GM13977 (cell line): ENCODE data around the gene DYDC2.

Experiments
- DNase-seq: peaks from one replicate; pipeline ENCODE4 v3.0.0; 2012; ENCODE audit warnings: low spot score
- in situ Hi-C: fragments of 300-500 bp; cut with MboI; formaldehyde crosslinking; loops from one replicate; pipeline ENCODE4 v1.12.0; 2022; ENCODE audit warnings: low sequenced_read_pairs, low pct_unique_long_range_greater_than_20kb, mixed read lengths, inconsistent platforms; ENCODE audit not compliant: unreplicated experiment
- TF ChIP-seq, protein P1 (sequence below): IDR thresholded peaks from 2 replicates; pipeline ENCODE4 v1.5.1; 2012; ENCODE audit warnings: mild to moderate bottlenecking, control low read depth; ENCODE audit not compliant: insufficient read depth; ENCODE audit errors: extremely low read depth, missing control alignments

DYDC2 gene

GRCh38 chr10:80379701-80380100, 23.1 kb downstream of the DYDC2 start:
- TF ChIP-seq, protein P1, sequence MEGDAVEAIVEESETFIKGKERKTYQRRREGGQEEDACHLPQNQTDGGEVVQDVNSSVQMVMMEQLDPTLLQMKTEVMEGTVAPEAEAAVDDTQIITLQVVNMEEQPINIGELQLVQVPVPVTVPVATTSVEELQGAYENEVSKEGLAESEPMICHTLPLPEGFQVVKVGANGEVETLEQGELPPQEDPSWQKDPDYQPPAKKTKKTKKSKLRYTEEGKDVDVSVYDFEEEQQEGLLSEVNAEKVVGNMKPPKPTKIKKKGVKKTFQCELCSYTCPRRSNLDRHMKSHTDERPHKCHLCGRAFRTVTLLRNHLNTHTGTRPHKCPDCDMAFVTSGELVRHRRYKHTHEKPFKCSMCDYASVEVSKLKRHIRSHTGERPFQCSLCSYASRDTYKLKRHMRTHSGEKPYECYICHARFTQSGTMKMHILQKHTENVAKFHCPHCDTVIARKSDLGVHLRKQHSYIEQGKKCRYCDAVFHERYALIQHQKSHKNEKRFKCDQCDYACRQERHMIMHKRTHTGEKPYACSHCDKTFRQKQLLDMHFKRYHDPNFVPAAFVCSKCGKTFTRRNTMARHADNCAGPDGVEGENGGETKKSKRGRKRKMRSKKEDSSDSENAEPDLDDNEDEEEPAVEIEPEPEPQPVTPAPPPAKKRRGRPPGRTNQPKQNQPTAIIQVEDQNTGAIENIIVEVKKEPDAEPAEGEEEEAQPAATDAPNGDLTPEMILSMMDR: no peak
- DNase-seq: no peak
- in situ Hi-C loops: no loop called here

GRCh38 chr10:80380185-80380584, 23.6 kb downstream of the DYDC2 start:
- in situ Hi-C loops: no loop called here
- TF ChIP-seq, protein P1: no peak
- no peak for DNase-seq

DNA sequence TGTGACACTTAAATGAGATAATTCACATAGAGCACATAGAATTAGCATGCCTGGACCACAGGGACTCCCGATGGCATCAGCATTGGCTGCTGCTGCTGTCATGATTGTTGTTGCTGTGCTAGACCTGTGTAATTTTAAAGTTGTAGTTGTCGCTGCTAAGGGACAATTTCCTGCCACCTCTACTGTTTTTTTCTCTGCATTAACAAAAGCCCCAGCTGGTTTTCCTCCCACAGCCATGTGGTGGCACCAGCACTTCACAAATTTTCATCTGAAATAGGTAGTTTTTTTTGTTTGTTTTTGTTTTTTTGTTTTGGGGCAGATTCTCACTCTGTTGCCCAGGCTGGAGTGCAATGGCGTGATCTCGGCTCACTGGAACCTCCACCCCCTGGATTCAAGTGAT, 26.4 kb downstream of the DYDC2 start:
- DNase-seq: no peak
- in situ Hi-C loops: no loop called here
- TF ChIP-seq, protein P1: peak; percentile 57

- DNase-seq: no peak
- in situ Hi-C loops: no loop called here
- TF ChIP-seq, protein P1: no peak
These were observed 34.2 kb downstream of the DYDC2 start for GRCh38 chr10:80390740-80391139.

- no peak for DNase-seq
- TF ChIP-seq, protein P1: no peak
- in situ Hi-C loops: no loop called here
These were observed 35.7 kb downstream of the DYDC2 start for GRCh38 chr10:80392250-80392649.

DNA sequence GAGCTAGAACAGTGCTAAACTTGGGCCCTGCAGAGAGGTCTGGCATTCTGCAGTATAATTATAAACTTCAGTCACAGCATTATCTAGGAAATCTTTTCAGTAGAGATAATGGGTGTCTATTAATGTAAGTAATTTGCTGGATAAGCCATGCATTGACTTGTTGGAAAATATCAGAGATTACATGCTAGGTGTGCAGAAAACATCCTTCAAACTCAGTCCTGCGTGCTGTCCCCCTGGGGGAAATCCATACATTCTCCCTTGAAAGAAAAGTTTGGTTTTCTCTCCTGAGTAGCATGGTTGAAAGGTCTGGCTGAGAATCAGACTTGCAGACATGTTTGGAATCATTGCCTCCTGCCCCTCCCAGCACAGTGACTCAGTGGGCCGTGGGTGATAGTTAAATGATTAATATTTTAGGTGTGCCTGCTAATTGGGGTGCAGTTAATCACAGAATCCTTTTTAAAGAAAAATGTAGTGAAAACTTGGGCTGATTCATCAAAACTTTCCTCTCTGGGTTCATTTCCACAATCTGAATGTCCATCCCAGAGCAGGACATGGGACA, 37.9 kb downstream of the DYDC2 start:
- in situ Hi-C loops: no loop called here
- DNase-seq: no peak
- TF ChIP-seq, protein P1: no peak

DNA sequence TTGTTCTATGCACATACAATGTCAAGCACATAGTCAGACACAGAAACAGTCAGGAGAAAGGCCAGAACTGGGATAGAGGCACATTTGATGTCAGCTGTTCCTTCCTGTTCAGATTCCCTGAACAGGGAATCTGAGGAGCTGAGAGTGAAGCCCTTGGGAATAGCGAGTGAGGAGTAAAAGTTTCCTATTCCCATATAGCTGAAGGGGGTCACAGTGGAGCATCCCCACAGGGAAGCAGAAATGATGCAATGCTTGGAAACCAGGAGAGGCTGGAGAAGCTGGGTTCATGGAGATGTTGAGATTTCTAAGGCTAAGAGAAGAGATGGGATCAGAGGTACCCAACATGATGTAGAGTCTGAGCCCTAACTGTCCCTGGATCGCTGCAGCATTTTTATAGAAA, 40.4 kb downstream of the DYDC2 start:
- no peak for DNase-seq
- in situ Hi-C loops: no loop called here
- TF ChIP-seq, protein P1: no peak
